Measurements from ENCODE around the gene RIMKLA.

RIMKLA gene

DNA sequence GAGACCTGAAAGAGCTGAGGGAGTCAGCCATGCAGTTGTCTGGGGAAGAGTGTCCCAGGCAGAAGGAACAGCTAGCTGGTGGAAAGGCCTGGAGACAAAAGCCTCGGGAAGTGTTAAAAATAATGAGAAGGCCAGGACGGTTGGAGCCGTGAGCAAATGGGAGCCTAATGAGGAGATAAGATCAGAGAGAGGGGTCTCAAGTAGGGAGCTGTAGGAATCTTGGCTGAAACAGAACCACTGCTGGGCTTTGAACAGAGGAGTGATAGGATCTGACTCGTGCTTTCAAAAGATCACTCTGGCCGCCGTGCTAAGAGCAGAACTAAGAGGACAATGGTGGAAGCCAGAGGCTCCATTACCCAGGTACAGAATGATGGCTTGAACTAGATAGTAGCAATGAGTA lies 43.6 kb upstream of the RIMKLA start:
- H3K4me3 ChIP-seq (ENCODE audit: low read length): no peak overlapping the region
- TF ChIP-seq, protein P1, sequence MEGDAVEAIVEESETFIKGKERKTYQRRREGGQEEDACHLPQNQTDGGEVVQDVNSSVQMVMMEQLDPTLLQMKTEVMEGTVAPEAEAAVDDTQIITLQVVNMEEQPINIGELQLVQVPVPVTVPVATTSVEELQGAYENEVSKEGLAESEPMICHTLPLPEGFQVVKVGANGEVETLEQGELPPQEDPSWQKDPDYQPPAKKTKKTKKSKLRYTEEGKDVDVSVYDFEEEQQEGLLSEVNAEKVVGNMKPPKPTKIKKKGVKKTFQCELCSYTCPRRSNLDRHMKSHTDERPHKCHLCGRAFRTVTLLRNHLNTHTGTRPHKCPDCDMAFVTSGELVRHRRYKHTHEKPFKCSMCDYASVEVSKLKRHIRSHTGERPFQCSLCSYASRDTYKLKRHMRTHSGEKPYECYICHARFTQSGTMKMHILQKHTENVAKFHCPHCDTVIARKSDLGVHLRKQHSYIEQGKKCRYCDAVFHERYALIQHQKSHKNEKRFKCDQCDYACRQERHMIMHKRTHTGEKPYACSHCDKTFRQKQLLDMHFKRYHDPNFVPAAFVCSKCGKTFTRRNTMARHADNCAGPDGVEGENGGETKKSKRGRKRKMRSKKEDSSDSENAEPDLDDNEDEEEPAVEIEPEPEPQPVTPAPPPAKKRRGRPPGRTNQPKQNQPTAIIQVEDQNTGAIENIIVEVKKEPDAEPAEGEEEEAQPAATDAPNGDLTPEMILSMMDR (conservative IDR thresholded peaks at IDR 0.05; ENCODE audit: low read depth, low read length): no peak
- no peak for DNase-seq (ENCODE audit: low read depth)

DNA sequence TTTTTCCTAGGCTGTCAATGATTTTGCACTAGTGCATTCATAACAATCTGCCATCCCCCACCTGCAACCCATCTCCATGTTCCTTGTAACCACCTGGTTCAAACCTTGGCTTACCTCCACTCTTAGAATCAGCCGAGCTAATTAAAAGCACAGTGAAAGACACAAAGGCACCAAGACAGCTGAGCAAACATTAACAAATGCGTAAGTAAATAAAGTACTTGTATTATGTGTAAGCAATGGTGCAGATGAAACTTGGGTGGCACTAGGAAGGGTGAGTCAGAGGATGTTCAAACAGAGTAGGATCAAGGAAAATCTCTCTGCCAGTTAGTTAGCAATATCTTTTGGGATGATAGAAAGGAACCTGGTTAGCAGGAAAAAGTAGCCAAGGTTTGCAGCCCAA lies 40.5 kb upstream of the RIMKLA start:
- DNase-seq (ENCODE audit: low read depth): no peak
- TF ChIP-seq, protein P1 (conservative IDR thresholded peaks at IDR 0.05; ENCODE audit: low read depth, low read length): no peak
- no peak overlapping the region for H3K4me3 ChIP-seq (ENCODE audit: low read length)

DNA sequence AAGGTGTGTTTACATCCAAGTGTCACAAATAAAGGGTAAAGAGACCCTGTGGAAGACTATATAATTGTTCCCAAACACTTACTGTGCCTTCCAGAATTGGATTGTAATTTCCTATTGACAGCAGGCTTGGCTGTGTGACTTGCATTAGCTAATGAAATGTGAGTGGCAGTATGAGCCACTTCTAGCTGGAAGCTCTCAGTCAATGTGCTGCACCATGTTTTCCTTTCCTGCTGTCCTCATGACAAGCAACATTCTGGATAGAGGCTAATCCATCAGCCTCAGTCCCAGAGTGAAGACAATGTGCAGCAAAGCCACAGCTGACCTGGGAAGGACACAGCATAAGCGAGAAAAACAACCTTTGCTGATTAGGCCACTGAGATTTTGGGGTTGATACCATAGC lies 39.7 kb upstream of the RIMKLA start:
- no peak for DNase-seq (ENCODE audit: low read depth)
- H3K4me3 ChIP-seq (ENCODE audit: low read length): no peak overlapping the region
- TF ChIP-seq, protein P1 (conservative IDR thresholded peaks at IDR 0.05; ENCODE audit: low read depth, low read length): no peak

DNA sequence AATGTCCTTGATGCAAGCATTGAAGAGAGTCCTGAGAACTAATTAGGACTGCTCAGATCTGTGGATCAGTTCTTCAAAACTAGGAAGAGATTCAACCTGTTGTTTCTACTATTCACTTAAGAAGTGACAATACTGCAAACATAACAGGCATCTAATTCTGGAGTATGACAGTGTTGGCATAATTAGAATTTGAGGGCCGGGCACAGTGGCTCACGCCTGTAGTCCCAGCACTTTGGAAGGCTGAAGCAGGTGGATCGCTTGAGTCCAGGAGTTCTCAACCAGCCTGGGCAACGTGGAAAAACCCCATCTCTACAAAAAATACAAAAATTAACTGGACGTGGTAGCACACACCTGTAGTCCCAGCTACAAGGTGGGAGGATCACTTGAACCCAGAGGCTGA lies 37.5 kb upstream of the RIMKLA start:
- TF ChIP-seq, protein P1 (conservative IDR thresholded peaks at IDR 0.05; ENCODE audit: low read depth, low read length): no peak
- H3K4me3 ChIP-seq (ENCODE audit: low read length): no peak overlapping the region
- no peak for DNase-seq (ENCODE audit: low read depth)

DNA sequence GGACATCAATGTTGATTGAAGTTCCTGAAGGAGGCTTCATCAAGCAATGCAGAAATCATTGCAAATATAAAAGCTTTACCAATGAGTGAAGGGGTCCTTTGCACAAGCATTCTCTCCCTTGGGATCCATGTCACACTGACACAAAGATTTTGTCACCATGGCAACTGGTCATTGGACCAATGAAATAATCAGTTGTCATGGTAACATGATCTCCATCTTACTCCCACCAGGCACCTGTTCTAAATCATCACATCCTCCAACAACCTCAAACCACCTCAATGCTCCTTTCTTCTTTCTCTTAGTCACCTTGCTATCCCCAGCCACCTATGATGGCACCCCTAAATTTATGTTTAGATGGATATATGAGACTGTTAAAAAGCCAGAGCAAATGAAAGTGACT lies 32.1 kb upstream of the RIMKLA start:
- TF ChIP-seq, protein P1 (conservative IDR thresholded peaks at IDR 0.05; ENCODE audit: low read depth, low read length): no peak
- no peak overlapping the region for H3K4me3 ChIP-seq (ENCODE audit: low read length)
- DNase-seq (ENCODE audit: low read depth): no peak

DNA sequence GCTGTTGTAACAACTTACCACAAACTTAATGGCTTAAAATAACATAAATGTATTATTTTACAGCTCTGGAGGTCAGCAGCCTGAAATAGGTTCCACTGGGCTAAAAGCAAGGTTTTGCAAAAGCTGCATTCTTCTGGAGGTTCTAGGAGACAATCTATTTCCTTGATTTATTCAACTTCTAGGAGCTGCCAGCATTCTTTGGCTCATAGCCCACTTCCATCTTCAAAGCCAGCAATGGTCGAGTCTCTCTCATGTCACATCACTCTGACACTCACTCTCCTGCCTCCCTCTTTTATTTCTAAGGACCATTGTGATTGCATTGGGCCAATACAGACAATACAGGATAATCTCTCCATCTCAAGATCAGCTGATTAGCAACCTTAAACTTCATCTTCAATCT lies 30.5 kb upstream of the RIMKLA start:
- no peak overlapping the region for H3K4me3 ChIP-seq (ENCODE audit: low read length)
- TF ChIP-seq, protein P1 (conservative IDR thresholded peaks at IDR 0.05; ENCODE audit: low read depth, low read length): no peak
- DNase-seq (ENCODE audit: low read depth): no peak

DNA sequence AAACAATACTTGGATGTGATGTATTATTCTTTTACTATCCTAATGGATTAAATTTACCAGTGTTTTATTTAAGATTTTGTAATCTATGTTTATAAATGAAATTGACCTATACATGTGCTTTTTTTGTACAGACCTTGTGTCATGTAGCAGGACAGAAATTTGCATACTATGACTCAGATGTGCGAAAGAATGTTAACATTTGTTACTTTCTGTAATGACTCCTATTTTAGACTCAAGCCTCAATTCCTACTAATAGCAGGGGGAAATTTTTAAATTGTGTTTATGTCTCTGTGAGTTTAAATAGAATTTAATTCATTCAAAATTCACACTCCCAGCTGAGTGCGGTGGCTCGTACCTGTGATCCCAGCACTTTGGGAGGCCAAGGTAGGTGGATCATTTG lies 21.8 kb upstream of the RIMKLA start:
- DNase-seq (ENCODE audit: low read depth): no peak
- TF ChIP-seq, protein P1 (conservative IDR thresholded peaks at IDR 0.05; ENCODE audit: low read depth, low read length): no peak
- no peak overlapping the region for H3K4me3 ChIP-seq (ENCODE audit: low read length)

Measured in retinal pigment epithelial cell (primary cell).